22Rv1 (cell line): ENCODE results near the gene ZNF558.

Experiments used
- CTCF ChIP-seq: fragments of 450-650 bp; IDR thresholded peaks from 2 replicates; pipeline ENCODE4 v1.5.1; 2017; ENCODE audit warnings: mild to moderate bottlenecking
- ZFX ChIP-seq: fragments of 450-650 bp; IDR thresholded peaks from 2 replicates; pipeline ENCODE4 v1.6.1; 2017; ENCODE audit warnings: antibody characterized with exemption, borderline replicate concordance

DNA sequence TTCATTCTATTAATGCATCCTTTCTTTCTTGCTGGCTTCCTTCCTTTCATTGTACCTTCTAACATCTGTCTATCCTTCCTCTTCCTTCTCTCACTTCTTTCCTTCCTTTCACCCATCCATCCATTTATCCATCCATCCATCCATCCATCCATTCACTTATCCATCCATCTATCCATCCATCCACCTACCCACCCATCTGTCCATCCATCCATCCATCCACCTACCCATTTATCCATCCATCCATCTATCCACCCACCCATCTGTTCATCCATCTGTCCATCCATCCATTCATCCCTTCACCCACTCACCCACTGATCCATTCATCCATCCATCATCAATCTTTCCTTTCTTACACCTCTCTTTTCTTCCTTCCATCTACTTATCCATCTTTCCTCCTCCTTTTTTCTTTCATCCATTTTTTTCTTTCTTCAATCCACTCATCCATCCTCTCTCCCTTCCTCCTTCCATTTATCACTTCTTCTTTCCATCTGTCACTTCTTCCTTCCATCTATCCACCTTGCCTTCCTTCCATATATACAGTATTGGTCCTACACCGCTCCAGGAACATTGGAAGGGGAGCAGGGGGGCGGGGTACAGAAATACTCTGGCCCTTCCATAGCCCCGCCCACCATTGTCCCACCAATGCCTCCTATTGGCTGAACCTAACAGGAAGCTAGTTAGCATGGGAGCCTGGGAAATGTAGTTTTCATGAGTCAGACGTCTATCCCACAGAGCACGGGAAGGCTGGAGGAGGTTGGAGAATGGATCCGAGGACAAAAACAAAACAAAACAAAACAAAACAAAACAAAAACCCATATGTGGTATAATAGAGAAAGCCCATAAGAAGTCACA, 46.0 kb upstream of the ZNF558 start:
- no peak for TF ChIP-seq CTCF
- no peak for TF ChIP-seq ZFX
